IMR-90 (cell line): ENCODE data around the gene KAT2B.

Experiments used
- CEBPB ChIP-seq: IDR thresholded peaks from 2 replicates; pipeline ENCODE4 v1.6.1; 2012; ENCODE audit warnings: low read depth, low read length, improper control_type of control experiment
- CTCF ChIP-seq: conservative IDR thresholded peaks from 2 replicates; pipeline ENCODE4 v1.5.1; 2012; ENCODE audit warnings: mild to moderate bottlenecking, low read depth, low read length, improper control_type of control experiment
- FOS ChIP-seq: fragments of 150-350 bp; IDR thresholded peaks from 2 replicates; pipeline ENCODE4 v1.6.1; 2016; ENCODE audit warnings: low read depth, low read length
- MAFK ChIP-seq: IDR thresholded peaks from 2 replicates; pipeline ENCODE4 v1.6.1; 2012; ENCODE audit warnings: low read depth, low read length, improper control_type of control experiment
- MXI1 ChIP-seq: IDR thresholded peaks from 2 replicates; pipeline ENCODE4 v1.6.1; 2012; ENCODE audit warnings: low read depth, mild to moderate bottlenecking, low read length, moderate library complexity, borderline replicate concordance
- NFE2L2 ChIP-seq: fragments of 150-350 bp; IDR thresholded peaks from 2 replicates; pipeline ENCODE4 v1.6.1; 2016; ENCODE audit warnings: low read depth, mild to moderate bottlenecking, low read length
- POLR2A ChIP-seq: IDR thresholded peaks from 2 replicates; pipeline ENCODE4 v1.6.1; 2012; ENCODE audit warnings: mild to moderate bottlenecking, low read depth, low read length
- RAD21 ChIP-seq: IDR thresholded peaks from 2 replicates; pipeline ENCODE4 v1.6.1; 2012; ENCODE audit warnings: low read length, improper control_type of control experiment
- RCOR1 ChIP-seq: IDR thresholded peaks from 2 replicates; pipeline ENCODE4 v1.6.1; 2012; ENCODE audit warnings: mild to moderate bottlenecking, low read length, improper control_type of control experiment; ENCODE audit not compliant: insufficient replicate concordance
- RFX5 ChIP-seq: IDR thresholded peaks from 2 replicates; pipeline ENCODE4 v1.8.0; 2012; ENCODE audit warnings: low read depth, mild to moderate bottlenecking, low read length, moderate library complexity
- USF2 ChIP-seq: fragments of 150-350 bp; IDR thresholded peaks from 2 replicates; pipeline ENCODE4 v1.6.1; 2017; ENCODE audit warnings: mild to moderate bottlenecking, antibody characterized with exemption, low read length, low read depth

DNA sequence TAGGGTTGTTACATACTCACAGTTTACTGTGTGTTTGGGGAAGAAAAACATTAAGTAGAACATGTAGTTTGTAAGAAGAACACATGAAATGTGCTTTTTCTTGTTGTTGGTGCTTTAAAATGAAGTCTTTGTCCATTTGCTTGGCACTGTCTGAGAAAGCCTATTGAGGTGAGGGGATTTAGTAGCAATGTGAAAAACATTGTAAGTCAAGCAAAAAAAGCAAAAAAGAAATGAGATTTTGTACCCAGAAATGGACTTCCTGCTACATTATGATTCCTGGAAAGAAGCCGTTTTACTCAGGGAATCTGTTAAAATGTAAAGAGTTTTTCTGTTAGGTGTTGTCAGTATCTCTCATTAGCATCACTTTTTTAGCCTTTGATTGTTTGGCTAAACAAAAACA lies 59.9 kb downstream of the KAT2B start:
- TF ChIP-seq RFX5 (no peak), CTCF (no peak), POLR2A (no peak), NFE2L2 (no peak), MAFK (no peak), RCOR1 (no peak), USF2 (no peak), RAD21 (no peak), FOS (no peak), CEBPB (no peak), MXI1 (no peak)
